ENCODE data around the gene PPFIBP1.

DNA sequence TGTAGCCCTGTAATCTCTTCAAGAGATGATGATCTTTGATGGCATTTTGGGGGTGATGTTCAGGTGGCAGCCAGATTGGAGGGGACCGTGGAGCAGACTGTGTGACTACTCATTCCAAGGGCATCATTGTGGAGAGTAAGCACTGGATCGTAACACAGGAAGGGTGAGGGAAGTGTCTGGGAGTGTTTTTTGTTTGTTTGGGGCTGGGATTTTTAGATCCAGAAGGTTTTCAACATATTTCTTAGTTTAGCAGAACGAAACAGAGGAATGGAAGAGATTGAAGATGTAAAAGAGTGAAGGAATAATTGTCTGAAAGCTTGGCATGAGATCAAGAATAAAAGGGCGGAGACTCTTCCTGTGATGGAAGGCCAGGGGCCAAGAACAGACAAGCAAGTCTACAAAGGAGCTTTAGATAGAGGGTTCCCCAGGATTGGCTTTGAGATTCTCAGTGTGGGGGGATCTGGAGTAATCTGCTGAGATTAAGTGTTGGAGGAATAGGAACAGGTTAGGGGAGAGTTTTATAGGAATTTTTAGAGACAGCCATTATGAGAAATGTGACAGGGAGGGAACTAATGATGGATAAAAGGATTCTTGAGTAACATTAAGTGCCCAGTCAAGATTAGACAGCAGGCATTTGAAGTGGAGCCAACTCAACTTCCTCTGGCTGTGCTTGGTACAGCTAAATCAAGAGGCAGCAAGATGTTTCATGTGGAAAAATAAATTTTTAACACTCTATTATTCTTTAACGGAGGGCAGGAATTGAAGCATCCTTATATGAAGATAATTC is 92.5 kb downstream of the PPFIBP1 start:
- TF ChIP-seq, protein P1, sequence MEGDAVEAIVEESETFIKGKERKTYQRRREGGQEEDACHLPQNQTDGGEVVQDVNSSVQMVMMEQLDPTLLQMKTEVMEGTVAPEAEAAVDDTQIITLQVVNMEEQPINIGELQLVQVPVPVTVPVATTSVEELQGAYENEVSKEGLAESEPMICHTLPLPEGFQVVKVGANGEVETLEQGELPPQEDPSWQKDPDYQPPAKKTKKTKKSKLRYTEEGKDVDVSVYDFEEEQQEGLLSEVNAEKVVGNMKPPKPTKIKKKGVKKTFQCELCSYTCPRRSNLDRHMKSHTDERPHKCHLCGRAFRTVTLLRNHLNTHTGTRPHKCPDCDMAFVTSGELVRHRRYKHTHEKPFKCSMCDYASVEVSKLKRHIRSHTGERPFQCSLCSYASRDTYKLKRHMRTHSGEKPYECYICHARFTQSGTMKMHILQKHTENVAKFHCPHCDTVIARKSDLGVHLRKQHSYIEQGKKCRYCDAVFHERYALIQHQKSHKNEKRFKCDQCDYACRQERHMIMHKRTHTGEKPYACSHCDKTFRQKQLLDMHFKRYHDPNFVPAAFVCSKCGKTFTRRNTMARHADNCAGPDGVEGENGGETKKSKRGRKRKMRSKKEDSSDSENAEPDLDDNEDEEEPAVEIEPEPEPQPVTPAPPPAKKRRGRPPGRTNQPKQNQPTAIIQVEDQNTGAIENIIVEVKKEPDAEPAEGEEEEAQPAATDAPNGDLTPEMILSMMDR (optimal IDR thresholded peaks at IDR 0.05 in 1 of 3, IDR thresholded peaks at IDR 0.05 in 1 of 3, conservative IDR thresholded peaks at IDR 0.05 in 1 of 3; ENCODE audit: extremely low read depth in 1 of 3, insufficient read depth in 2 of 3, low read length in 3 of 3), result no peak
- no peak for TF ChIP-seq EZH2 (IDR thresholded peaks at IDR 0.05; ENCODE audit: low read length)
